ENCODE data around the gene GALE. TPM values are rescaled to one million over a fixed set of nuclear protein-coding genes. Genes with fewer than 3 reads are reported as not detected.

Gene GALE
- total and polyA plus RNA-seq, 2 of the 13 experiments (the other 11 are each of a cell fraction or from before 2014, with no cell fraction given), result 85.2 to 88.4 TPM

GRCh38 chr1:23809751-23810171 is 9.2 kb upstream of the GALE start (continued):
- TF ChIP-seq ZNF740 (CRISPR knock-in tag; IDR thresholded peaks at IDR 0.05), result no peak
- TF ChIP-seq ZNF17 (CRISPR knock-in tag; IDR thresholded peaks at IDR 0.05), result no peak
- TF ChIP-seq ZNF547 (CRISPR knock-in tag; IDR thresholded peaks at IDR 0.05), result no peak
- no peak for TF ChIP-seq ZNF800 (CRISPR knock-in tag; IDR thresholded peaks at IDR 0.05)
- no peak for TF ChIP-seq CHD4 (IDR thresholded peaks at IDR 0.05; ENCODE audit: borderline replicate concordance, low read length)
- TF ChIP-seq STAT5B (CRISPR knock-in tag; IDR thresholded peaks at IDR 0.05), result no peak
- no peak; the same call in 1 of the 2 replicates for TF ChIP-seq TAF1 (CRISPR knock-in tag; IDR thresholded peaks at IDR 0.05)
- no peak for TF ChIP-seq ZSCAN20 (CRISPR knock-in tag; IDR thresholded peaks at IDR 0.05; ENCODE audit: borderline replicate concordance)
- no peak for TF ChIP-seq AGO2 (optimal IDR thresholded peaks at IDR 0.05; ENCODE audit: low read depth, low read length)
- TF ChIP-seq GLI4 (CRISPR knock-in tag; IDR thresholded peaks at IDR 0.05; ENCODE audit: borderline replicate concordance), result no peak
- TF ChIP-seq MIER3 (CRISPR knock-in tag; IDR thresholded peaks at IDR 0.05; ENCODE audit: borderline replicate concordance), result peak; percentile 33; the same call in 1 of the 2 replicates
- no peak for TF ChIP-seq ZNF75D (CRISPR knock-in tag; IDR thresholded peaks at IDR 0.05; ENCODE audit: borderline replicate concordance)
- TF ChIP-seq KIAA2018 (CRISPR knock-in tag; IDR thresholded peaks at IDR 0.05; ENCODE audit: borderline replicate concordance), result no peak
- TF ChIP-seq ZMAT5 (CRISPR knock-in tag; IDR thresholded peaks at IDR 0.05; ENCODE audit: borderline replicate concordance, low read depth), result no peak
- peak; percentile 57; the same call in 1 of the 2 replicates for TF ChIP-seq ZFY (CRISPR knock-in tag; IDR thresholded peaks at IDR 0.05)
- no peak for TF ChIP-seq ISX (CRISPR knock-in tag; conservative IDR thresholded peaks at IDR 0.05)
- no peak for TF ChIP-seq PHF5A (CRISPR knock-in tag; IDR thresholded peaks at IDR 0.05; ENCODE audit: low read depth, unreplicated experiment)
- TF ChIP-seq CHD2 (IDR thresholded peaks at IDR 0.05; ENCODE audit: low read depth, low read length), result no peak
- no peak for TF ChIP-seq ZNF264 (CRISPR knock-in tag; IDR thresholded peaks at IDR 0.05)
- no peak for TF ChIP-seq SP1 (IDR thresholded peaks at IDR 0.05)
- TF ChIP-seq SP1 (CRISPR knock-in tag; IDR thresholded peaks at IDR 0.05), result no peak
- no peak for TF ChIP-seq SPEN (CRISPR knock-in tag; IDR thresholded peaks at IDR 0.05; ENCODE audit: low read depth)
